HG03575 (cell line): Measurements from ENCODE around the gene FOSL2.

Experiments used
- ATAC-seq: cut with Tn5 transposase; IDR thresholded peaks from one replicate; pipeline ENCODE4 v1.9.1; 2021; ENCODE audit not compliant: unreplicated experiment, insufficient number of reproducible peaks, low FRiP score; ENCODE audit errors: extremely low read depth

FOSL2 gene

GRCh38 chr2:28423856-28424605, 31.4 kb downstream of the FOSL2 start:
- no peak for ATAC-seq

GRCh38 chr2:28424799-28425463, 32.3 kb downstream of the FOSL2 start:
- ATAC-seq, result no peak

DNA sequence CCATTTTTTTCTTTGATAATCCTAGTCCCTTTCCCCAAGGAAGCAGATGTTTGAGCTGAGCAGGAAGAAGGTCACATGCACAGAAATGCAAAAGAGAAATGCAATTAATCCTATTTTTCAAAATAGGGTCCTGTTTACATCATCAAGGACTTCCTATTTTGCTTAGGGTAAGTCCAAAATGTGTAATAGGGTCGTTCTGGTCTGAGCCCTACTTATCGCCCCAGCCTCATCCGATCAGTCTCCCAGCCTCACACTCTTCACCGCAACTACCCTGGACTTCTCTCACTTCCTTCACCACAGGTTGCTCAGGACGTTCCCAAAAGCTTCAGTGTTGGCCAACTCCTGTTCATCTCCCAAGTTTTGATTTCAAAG, 32.8 kb downstream of the FOSL2 start:
- no peak for ATAC-seq

GRCh38 chr2:28427741-28428415, 35.2 kb downstream of the FOSL2 start:
- no peak for ATAC-seq

- ATAC-seq, result no peak
Observed at GRCh38 chr2:28428486-28428885, 35.8 kb downstream of the FOSL2 start.

GRCh38 chr2:28429636-28430376, 37.1 kb downstream of the FOSL2 start:
- ATAC-seq, result no peak

GRCh38 chr2:28430377-28430765, 37.7 kb downstream of the FOSL2 start:
- ATAC-seq, result no peak

- ATAC-seq, result no peak
Observed at GRCh38 chr2:28430788-28431418, 38.2 kb downstream of the FOSL2 start.

- ATAC-seq, result no peak
Observed at GRCh38 chr2:28431741-28432140, 39.1 kb downstream of the FOSL2 start.

DNA sequence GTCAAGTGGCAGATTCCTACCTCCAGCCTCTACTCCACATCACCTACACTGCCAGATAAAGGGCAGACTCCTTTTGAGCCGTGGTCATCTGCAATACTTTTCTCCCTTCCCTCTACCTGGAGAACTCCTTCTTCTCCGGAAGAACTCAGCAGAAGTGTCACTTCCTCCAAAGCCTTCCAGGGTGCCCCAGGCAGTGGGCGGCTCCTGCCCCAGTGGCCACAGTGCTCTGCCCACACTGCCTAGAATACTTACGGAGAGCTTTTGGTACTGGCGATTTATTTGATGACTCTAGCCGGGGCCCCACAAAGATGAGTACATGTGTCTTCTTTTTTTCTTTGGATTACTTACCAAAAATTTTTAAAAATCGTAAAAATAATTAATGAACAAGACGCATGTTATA, 39.7 kb downstream of the FOSL2 start:
- ATAC-seq, result no peak

DNA sequence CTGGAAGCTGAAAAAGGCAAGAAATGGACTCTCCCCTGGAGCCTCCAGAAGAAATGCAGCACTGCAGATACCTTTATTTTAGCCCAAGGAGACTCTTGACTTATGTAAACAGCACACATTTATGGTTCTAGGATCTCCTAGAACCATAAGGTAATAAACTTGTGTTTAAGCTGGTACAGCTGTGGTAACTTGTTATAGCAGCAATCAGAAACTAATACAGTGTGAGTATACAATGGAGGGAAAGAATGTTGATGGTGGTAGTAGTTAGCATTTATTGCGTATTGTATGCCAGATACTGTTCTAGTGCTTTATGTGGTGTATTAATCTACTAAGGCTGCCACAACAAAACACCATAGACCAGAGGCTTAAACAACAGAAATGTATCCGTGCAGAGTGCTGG, 40.6 kb downstream of the FOSL2 start:
- no peak for ATAC-seq

GRCh38 chr2:28433935-28434599, 41.4 kb downstream of the FOSL2 start:
- no peak for ATAC-seq

DNA sequence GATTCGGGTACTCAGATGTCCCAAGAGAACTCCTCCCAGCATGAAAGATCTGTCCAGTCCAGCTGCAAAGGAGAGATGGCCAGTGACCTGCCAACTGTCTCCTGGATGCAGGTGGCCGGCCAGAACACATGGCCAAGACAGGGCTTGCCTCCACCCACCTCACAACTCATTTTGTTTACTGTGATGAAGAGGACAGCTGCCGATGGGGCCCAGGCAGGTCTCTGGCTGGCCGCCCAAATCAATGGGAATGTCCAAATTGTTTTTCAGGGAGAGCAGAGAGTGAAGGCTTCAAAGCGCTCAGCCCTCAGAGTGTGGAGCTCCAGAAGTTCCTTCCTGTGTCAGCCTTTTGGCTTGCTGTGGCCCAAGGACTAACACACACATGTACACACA, 41.9 kb downstream of the FOSL2 start:
- no peak for ATAC-seq

DNA sequence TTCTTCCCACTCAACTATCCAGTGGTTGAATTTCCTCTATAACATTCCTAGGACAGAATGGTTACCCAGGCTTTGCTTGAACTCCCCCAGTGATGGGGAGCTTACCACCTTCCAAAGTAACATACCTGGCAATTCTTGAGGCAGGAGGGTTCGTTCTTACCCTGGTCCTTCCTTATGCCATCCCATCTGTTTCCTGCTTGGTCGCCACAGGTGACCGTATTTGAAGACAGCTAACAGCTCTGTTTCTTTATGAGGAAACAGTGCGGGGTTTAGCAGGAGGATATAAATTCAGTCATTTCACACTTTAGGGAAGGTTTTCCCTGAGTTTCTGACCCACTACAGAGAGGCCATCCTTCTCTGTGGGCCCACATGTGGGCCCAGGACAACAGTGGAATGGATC, 42.6 kb downstream of the FOSL2 start:
- ATAC-seq, result no peak

DNA sequence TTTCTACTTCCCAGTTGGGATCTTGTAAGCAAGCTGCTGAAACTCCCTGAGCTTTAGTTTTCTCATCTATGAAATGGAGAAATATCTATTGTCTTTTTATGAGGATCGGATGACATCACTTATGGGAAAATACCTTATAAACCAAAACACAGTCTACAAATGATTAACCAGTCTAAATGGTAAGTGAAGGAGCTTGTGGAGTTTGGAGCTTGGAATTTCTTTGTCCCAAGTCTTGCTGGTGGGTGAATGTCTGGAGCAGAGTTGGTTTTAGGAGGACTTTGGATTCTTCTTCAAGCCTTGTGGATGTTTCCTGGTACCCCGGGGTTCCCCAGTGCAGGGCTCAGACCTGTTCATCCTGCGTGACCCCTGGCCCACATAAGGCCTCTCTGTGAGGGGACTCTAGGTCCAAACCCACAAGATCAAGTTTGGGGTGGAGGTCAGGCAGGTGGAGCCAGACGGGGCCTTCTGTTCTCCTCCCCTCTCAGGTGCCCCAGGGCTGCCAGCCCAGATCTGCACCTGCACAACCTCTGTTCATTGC, 43.2 kb downstream of the FOSL2 start:
- no peak for ATAC-seq

DNA sequence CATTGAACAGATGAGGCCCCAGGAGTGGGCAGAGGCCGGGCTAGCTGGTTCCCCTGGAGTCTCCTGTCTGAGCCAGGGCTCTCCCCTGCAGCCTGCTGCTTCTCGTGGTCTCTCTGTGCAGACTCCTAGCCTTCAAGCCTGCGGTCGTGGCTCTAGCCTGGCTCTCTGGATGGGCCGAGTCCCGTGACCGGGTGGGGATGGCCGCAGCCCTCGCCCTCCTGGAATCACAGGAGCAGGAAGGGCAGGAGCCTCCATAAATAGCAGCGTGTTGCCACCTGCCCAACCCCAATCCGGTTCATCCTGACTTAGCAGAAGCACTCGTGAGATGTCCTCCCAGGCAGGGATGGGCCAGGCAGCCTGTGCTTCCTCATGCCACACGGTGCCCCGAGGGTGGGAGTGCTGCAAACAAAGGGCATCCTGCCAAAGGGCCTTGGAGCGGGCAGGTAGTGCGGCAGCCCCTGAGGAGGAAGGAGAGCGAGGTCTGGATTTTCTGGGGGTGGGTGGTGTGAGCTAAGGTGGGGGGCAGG, 43.9 kb downstream of the FOSL2 start:
- ATAC-seq, result no peak

- no peak for ATAC-seq
Observed at GRCh38 chr2:28437149-28437835, 44.6 kb downstream of the FOSL2 start.

DNA sequence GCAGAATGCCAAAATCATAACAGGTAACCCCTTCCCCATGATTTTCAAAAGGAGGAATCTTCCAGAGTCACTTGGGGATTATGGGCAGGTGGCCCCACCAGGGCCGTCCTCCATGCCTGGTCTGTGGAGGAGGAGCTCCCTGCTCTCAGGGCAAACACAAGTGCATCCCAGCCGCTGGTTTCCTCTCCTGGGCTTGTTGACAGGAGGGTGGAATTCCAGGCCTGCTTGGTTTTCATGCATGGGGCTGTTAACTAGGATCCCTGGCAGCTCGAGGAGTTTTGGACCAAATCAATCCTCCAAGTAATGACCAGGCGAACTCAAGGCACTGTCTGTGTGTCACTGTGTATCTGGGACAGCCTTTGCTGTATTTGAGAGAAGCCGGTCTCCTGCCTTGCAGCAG, 45.3 kb downstream of the FOSL2 start:
- ATAC-seq, result no peak
